ENCODE data around the gene LIPE.

The LIPE gene

DNA sequence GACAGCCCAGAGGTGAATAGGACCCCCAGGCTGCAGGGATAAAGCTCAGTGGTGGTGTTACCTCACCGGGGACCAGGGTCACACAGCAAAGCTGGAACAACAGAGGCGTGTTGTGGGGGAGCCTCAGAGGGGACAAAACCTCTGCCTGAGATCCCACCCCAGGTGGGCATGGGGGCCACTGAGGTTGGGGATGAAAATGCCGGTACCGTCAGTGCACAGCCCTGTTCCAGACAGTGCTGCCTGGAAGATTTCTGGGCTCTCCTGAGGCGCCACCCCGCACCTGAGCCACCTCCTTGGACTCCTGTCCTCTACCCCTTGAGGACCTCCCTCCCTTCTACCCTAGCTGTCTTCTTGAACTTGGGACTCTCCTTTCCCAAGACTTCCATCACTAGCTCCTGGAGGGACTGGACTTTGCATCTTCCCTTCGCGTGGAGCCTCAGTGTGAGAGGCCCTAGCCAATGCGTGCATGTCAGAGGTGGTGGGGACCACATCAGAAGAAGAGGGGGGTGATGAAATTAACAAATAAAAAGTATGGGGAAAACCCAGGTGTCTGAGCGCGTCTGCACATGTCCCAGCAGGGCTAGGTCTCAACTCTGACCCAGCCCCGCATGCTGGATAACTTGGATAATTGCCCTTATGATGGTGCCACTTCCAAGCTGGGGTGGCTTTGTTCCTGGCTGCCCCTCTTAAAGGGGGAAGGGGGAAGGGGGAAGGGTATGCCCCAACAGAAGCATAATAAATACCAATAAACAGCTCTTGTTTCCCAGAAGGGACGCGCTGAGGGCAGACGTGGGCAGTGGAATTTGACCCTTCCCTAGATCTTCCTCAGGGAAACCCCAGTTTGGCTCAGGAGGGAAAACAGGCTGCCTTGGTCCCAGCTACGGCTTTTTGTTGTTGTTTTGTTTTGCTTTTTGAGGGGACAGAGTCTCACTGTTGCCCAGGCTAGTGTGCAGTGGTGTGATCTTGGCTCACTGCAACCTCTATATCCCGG lies 48.7 kb downstream of the LIPE start:
- no peak for DNase-seq (ENCODE audit: low read depth)

DNA sequence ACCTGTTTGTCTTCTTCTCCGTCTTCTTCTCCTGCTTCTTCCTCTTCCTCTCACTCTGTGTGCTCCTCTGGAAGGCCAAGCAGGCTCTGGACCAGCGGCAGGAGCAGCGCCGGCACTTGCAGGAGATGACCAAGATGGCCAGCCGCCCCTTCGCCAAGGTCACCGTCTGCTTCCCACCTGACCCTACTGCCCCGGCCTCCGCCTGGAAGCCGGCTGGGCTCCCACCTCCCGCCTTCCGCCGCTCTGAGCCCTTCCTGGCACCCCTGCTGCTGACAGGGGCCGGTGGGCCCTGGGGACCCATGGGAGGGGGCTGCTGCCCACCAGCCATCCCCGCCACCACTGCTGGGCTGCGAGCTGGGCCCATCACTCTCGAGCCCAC lies 51.0 kb downstream of the LIPE start:
- DNase-seq (ENCODE audit: low read depth): no peak

DNA sequence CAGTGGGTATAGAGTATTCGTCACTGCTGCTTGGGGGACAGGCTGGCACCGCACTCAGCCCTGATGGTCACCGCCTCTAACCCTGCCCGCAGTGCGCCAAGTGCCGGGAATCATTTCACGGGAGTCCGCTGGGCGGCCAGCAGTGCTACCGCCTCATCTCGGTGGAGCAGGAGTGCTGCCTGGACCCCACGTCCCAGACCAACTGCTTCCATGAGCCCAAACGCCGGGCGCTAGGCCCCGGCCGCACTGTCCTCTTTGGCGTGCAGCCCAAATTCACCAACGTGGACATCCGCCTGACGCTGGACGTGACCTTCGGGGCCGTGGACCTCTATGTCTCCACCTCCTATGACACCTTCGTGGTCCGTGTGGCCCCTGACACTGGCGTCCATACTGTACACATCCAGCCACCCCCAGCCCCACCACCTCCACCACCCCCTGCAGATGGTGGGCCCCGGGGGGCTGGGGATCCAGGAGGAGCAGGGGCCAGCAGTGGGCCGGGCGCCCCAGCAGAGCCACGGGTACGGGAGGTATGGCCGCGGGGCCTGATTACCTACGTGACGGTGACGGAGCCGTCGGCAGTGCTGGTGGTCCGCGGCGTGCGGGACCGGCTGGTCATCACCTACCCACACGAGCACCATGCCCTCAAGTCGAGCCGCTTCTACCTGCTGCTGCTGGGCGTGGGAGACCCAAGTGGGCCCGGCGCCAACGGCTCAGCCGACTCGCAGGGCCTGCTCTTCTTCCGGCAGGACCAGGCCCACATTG lies 51.6 kb downstream of the LIPE start:
- no peak for DNase-seq (ENCODE audit: low read depth)

GRCh38 chr19:42374826-42375376 lies 52.3 kb downstream of the LIPE start:
- DNase-seq (ENCODE audit: low read depth): no peak

DNA sequence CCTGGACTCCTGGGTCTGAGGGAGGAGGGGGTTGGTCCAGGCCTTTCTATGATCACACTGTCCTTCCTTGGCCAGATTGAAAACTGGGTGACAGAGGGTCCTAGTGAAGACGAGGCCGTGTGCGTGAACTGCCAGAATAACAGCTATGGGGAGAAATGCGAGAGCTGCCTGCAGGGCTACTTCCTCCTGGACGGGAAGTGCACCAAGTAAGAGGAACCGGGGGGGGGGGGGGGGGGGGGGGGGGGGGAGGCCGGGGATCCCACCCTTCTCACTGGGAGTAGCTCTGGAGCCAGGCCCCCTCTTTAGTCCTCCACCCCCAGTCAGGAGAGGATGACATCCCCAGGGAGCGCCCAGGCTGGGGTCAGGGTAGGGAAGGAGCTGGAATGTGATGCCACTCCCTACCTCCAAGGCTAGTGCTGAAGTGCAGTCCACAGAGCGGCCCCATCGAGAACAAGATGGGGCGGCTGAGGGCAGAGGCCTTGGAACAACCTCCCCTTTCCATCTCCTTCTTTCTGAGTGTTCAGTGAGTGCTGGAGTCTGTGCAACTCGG lies 56.5 kb downstream of the LIPE start:
- DNase-seq (ENCODE audit: low read depth): no peak

DNA sequence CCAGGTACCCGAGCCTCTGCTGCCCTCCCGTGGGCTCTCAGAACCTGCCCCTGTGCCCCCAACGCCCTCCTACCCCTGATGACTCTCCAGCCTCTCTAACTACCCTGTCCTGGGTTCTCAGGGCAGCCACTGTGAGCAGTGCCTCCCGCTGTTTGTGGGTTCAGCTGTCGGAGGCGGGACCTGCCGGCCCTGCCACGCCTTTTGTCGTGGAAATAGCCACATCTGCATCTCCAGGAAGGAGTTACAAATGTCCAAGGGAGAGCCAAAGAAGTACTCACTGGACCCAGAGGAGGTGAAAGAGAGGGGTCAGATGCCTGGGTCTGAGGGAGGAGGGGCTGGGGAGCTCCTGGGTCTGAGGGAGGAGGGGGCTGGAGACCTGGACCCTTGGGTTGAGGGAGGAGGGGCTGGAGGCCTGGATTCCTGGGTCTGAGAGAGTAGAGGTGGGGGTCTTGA lies 57.1 kb downstream of the LIPE start:
- no peak for DNase-seq (ENCODE audit: low read depth)

- DNase-seq (ENCODE audit: low read depth): no peak
These were observed 57.6 kb downstream of the LIPE start for GRCh38 chr19:42369433-42370067.

DNA sequence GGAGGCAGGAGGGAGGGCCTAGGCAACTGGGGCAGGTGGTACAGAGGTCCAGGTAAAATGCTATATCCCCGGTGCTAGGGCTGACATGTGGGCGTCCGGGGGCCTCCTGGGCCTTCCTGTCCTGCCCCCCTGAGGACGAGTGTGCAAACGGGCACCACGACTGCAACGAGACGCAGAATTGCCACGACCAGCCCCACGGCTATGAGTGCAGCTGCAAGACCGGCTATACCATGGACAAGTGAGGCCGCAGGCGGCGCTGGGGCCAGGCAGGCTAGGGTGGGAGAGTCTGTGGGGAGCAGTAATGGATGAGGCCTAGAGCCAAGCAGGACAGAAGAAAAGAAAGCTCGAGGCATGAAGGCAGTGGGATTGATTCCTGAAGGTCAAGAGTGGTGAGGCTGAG lies 58.4 kb downstream of the LIPE start:
- DNase-seq (ENCODE audit: low read depth): no peak

DNA sequence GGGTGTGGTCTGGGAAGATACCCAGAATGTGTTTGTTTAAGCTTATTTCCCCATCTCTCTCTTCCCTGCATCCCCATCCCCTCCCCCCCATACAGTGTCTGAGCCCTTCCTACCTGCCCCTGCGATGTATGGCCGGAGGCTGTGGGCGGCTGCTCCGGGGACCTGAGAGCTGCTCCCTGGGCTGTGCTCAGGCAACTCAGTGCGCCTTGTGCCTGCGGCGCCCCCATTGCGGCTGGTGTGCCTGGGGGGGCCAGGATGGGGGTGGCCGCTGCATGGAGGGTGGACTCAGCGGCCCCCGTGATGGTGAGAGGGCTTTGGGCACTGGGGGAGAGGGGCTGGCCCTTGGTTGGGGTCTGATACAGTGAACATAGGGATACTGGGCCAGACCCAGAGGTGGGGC lies 58.8 kb downstream of the LIPE start:
- DNase-seq (ENCODE audit: low read depth): no peak

DNA sequence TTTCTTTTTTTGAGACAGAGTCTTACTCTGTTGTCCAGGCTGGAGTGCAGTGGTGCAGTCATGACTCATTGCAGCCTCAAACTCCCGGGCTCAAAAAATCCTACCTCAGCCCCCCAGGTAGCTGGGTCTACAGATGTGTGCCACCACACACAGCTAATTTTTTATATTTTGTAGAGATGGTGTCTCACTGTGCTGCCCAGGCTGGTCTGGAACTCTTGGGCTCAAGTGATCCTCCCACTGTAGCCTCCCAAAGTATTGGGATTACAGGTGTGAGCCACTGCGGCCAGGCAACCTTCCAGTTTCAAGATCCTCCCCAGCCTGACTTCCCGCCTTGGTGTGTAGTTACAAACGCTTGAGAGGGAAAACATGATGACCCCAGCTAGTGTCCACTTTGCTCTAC lies 59.3 kb downstream of the LIPE start:
- DNase-seq (ENCODE audit: low read depth): no peak

- no peak for DNase-seq (ENCODE audit: low read depth)
These were observed 60.5 kb downstream of the LIPE start for GRCh38 chr19:42366673-42367072.

- no peak for DNase-seq (ENCODE audit: low read depth)
These were observed 63.4 kb downstream of the LIPE start for GRCh38 chr19:42363614-42364346.

- DNase-seq (ENCODE audit: low read depth): no peak
These were observed 64.2 kb downstream of the LIPE start for GRCh38 chr19:42362891-42363440.

DNA sequence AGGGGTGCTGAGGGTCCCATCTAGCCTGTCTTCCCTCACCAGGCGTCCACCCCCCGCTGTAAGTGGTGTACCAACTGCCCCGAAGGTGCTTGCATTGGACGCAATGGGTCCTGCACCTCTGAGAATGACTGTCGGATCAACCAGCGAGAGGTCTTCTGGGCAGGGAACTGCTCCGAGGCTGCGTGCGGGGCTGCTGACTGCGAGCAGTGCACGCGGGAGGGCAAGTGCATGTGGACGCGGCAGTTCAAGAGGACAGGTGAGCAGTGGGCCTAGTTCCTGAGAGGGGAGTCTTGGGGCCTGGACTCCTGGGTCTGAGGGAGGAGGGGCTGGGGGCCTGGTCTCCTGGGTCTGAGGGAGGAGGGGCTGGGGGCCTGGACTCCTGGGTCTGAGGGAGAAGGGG lies 64.8 kb downstream of the LIPE start:
- DNase-seq (ENCODE audit: low read depth): no peak

- DNase-seq (ENCODE audit: low read depth): no peak
These were observed 65.7 kb downstream of the LIPE start for GRCh38 chr19:42361545-42361910.

DNA sequence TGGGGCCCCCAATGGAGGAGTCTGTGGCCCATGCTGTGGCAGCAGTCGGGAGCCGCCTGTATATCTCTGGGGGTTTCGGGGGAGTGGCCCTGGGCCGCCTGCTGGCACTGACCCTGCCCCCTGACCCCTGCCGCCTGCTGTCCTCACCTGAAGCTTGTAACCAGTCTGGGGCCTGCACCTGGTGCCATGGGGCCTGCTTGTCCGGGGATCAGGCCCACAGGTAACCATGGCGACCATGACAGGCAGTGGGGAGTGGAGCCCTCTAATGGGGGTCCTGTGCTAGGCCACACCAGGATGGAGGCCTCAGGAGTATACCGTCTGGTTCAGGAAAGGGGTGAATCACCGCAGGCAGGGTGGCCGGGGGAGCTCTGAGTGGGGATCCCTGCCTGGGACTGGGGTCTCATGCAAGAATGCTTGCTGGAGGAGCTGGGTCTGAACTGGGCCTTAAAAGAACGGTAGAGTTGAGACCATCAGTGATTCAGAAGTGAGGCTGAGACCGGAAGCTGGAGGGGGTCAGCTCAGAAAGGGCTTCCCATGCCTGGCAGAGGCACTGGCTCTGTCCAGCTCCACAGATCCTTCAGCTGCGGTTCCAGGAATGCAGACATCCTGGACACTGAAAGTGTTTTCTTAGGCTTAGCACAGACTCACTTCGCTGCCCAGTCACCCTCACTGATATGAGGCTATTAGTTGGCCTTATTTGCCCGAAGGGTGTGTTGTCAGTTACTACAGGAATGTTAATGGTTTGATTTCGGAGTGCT lies 66.2 kb downstream of the LIPE start:
- DNase-seq (ENCODE audit: low read depth): no peak

- DNase-seq (ENCODE audit: low read depth): no peak
These were observed 69.9 kb downstream of the LIPE start for GRCh38 chr19:42357290-42357689.

DNA sequence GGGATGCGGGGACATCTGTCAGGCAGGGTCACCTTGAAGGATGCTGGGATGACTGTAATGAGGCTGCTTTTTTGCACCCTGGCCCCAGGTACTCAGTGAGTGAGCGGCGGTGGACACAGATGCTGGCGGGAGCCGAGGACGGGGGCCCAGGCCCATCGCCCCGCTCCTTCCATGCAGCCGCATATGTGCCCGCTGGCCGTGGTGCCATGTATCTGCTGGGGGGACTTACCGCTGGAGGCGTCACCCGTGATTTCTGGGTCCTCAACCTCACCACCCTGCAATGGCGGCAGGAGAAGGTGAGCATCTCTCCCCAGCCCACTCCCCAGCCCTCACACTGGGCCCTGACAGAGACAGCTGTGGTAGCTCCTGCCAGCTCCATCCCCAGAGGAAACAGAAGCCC lies 70.5 kb downstream of the LIPE start:
- DNase-seq (ENCODE audit: low read depth): no peak

DNA sequence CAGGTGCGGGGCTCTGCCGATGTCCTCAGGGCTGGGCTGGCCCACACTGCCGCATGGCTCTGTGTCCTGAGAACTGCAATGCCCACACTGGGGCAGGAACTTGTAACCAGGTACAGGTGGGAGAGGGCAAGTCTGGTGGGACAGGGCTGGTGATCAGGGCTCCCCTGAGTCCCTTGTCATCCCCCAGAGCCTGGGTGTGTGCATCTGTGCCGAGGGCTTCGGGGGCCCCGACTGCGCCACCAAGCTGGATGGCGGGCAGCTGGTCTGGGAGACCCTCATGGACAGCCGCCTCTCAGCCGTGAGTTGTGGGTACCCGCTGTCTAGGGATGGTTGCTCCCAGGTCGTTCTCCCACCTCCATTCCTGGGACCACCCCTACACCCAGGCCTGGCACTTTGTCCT lies 71.3 kb downstream of the LIPE start:
- DNase-seq (ENCODE audit: low read depth): no peak

- no peak for DNase-seq (ENCODE audit: low read depth)
These were observed 73.7 kb downstream of the LIPE start for GRCh38 chr19:42353341-42354015.
